Adrenal gland (tissue), 5 donors: ENCODE data around the gene C10orf67.

Experiments used
- POLR2A ChIP-seq, 2 donors: fragments of 450-650 bp; IDR thresholded peaks; one replicate each; pipeline ENCODE4 v1.6.1; 2017; ENCODE audit warnings: antibody characterized with exemption in 2 of 2, mild to moderate bottlenecking in 2 of 2, moderate library complexity in 1 of 2
- TF ChIP-seq, protein P1 (sequence below), 6 experiments: fragments of 450-650 bp in 4 of 6; fragments of 200-600 bp in 2 of 6; sonication (generic) in 1 of 6; IDR thresholded peaks; 1 replicate in 5 of 6; 2 replicates in 1 of 6; pipeline versions ENCODE4 v1.5.1 to v1.8.0; 2016 to 2021; ENCODE audit warnings: antibody characterized with exemption in 6 of 6, mild to moderate bottlenecking in 2 of 6, moderate library complexity in 1 of 6
- donor health status: DM: no; HTN: no; CAD: no.

DNA sequence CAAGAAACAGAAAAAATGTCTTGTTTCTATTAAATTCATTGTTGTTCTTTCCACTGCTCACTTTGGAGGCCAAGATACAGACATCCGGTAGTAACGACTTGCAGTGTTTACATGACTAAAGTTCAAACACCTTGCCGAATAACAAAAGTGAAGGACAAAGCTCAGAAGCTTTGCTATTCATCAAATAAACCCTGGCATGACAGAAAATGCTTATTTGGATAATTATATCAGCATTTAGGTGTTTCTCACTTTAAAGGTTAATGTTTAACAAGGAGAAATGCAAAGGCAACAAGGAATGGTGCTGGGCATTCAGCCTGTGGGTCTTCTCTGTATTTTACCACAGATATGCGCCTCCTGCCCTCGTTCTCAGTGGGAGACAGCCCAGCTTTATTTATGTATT lies 157.9 kb downstream of the C10orf67 start:
- TF ChIP-seq, protein P1, sequence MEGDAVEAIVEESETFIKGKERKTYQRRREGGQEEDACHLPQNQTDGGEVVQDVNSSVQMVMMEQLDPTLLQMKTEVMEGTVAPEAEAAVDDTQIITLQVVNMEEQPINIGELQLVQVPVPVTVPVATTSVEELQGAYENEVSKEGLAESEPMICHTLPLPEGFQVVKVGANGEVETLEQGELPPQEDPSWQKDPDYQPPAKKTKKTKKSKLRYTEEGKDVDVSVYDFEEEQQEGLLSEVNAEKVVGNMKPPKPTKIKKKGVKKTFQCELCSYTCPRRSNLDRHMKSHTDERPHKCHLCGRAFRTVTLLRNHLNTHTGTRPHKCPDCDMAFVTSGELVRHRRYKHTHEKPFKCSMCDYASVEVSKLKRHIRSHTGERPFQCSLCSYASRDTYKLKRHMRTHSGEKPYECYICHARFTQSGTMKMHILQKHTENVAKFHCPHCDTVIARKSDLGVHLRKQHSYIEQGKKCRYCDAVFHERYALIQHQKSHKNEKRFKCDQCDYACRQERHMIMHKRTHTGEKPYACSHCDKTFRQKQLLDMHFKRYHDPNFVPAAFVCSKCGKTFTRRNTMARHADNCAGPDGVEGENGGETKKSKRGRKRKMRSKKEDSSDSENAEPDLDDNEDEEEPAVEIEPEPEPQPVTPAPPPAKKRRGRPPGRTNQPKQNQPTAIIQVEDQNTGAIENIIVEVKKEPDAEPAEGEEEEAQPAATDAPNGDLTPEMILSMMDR (IDR thresholded peaks at IDR 0.05) = no peak
- TF ChIP-seq POLR2A (IDR thresholded peaks at IDR 0.05) = no peak
